GM19035 (cell line): ENCODE results near the gene QRICH2.
"Not testable (repeated sequence)": the region's sequence is repeated elsewhere in the genome, so short reads cannot be mapped to it uniquely, and the experiment has no call there.

Experiments used
- ATAC-seq: cut with Tn5 transposase; IDR thresholded peaks from one replicate; pipeline ENCODE4 v1.9.1; 2021; ENCODE audit not compliant: unreplicated experiment

Gene QRICH2

GRCh38 chr17:76267051-76267576 lies 41.0 kb downstream of the QRICH2 start:
- no peak for ATAC-seq

- no peak for ATAC-seq
These were observed 41.7 kb downstream of the QRICH2 start for GRCh38 chr17:76266244-76266938.

- no peak for ATAC-seq
These were observed 42.3 kb downstream of the QRICH2 start for GRCh38 chr17:76265624-76266243.

- ATAC-seq, result peak; percentile 82
These were observed 43.1 kb downstream of the QRICH2 start, which contains the start of gene UBALD2 for GRCh38 chr17:76264755-76265623. Gene UBALD2, plus strand, starts transcription at chr17:76265348. Its CDS starts 158 bp downstream, at chr17:76265506.

- no peak for ATAC-seq
These were observed 43.7 kb downstream of the QRICH2 start for GRCh38 chr17:76264425-76264754.

GRCh38 chr17:76263896-76264295 lies 44.2 kb downstream of the QRICH2 start:
- ATAC-seq, result no peak

GRCh38 chr17:76262732-76263344 lies 45.2 kb downstream of the QRICH2 start:
- no peak for ATAC-seq

GRCh38 chr17:76261421-76262215 lies 46.5 kb downstream of the QRICH2 start:
- ATAC-seq, result no peak

- no peak for ATAC-seq
These were observed 47.4 kb downstream of the QRICH2 start for GRCh38 chr17:76260669-76261068.

- ATAC-seq, result no peak
These were observed 47.9 kb downstream of the QRICH2 start for GRCh38 chr17:76260220-76260619.

GRCh38 chr17:76256430-76257050 lies 51.5 kb downstream of the QRICH2 start:
- ATAC-seq, result not testable (repeated sequence)

GRCh38 chr17:76255801-76256429 lies 52.2 kb downstream of the QRICH2 start:
- no peak for ATAC-seq

- no peak for ATAC-seq
These were observed 53.8 kb downstream of the QRICH2 start for GRCh38 chr17:76254275-76254674.

GRCh38 chr17:76253841-76254240 lies 54.2 kb downstream of the QRICH2 start:
- ATAC-seq, result no peak

GRCh38 chr17:76252967-76253766 lies 54.9 kb downstream of the QRICH2 start:
- ATAC-seq, result not testable (repeated sequence)

- peak; percentile 69 for ATAC-seq
These were observed 55.8 kb downstream of the QRICH2 start for GRCh38 chr17:76252040-76252954.

- no peak for ATAC-seq
These were observed 56.5 kb downstream of the QRICH2 start for GRCh38 chr17:76251478-76252039.
